Measurements from ENCODE around the gene ZNF28.
"Not testable (repeated sequence)": the region's sequence is repeated elsewhere in the genome, so short reads cannot be mapped to it uniquely, and the experiment has no call there.

DNA sequence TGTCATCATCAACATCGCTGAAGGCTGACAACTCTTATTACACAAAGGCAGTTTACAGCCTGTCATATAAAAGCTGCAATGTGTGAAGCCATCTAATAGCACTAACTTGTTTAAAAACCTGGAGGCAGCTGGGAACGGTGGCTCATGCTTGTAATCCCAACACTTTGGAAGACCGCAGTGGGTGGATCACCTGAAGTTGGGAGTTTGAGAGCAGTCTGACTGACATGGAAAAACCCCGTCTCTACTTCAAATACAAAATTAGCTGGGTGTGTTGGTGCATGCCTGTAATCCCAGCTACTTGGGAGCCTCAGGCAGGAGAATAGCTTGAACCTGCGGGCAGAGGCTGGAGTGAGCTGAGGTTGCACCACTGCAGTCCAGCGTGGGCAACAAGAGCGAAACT lies 8.4 kb upstream of the ZNF28 start:
- TF ChIP-seq STAT3 (IDR thresholded peaks at IDR 0.05; ENCODE audit: low read depth, low read length); CHD2 (IDR thresholded peaks at IDR 0.05; ENCODE audit: borderline replicate concordance, low read depth, low read length); FOS (IDR thresholded peaks at IDR 0.05; ENCODE audit: borderline replicate concordance, extremely low read depth, insufficient read length); NFYA (IDR thresholded peaks at IDR 0.05; ENCODE audit: borderline replicate concordance, low read depth, low read length); POLR2A (IDR thresholded peaks at IDR 0.05; ENCODE audit: low read depth, low read length); BHLHE40 (IDR thresholded peaks at IDR 0.05; ENCODE audit: borderline replicate concordance in 1 of 2, low read depth in 2 of 2, low read length in 1 of 2); BACH1 (IDR thresholded peaks at IDR 0.05; ENCODE audit: borderline replicate concordance); RAD21 (IDR thresholded peaks at IDR 0.05; ENCODE audit: insufficient read depth, low read depth, low read length); RCOR1 (conservative IDR thresholded peaks at IDR 0.05; ENCODE audit: low read depth, low read length); RELA (IDR thresholded peaks at IDR 0.05; ENCODE audit: borderline replicate concordance, partially characterized antibody); SMC3 (IDR thresholded peaks at IDR 0.05; ENCODE audit: borderline replicate concordance, low read length): not testable (repeated sequence)
- TF ChIP-seq, protein P1, sequence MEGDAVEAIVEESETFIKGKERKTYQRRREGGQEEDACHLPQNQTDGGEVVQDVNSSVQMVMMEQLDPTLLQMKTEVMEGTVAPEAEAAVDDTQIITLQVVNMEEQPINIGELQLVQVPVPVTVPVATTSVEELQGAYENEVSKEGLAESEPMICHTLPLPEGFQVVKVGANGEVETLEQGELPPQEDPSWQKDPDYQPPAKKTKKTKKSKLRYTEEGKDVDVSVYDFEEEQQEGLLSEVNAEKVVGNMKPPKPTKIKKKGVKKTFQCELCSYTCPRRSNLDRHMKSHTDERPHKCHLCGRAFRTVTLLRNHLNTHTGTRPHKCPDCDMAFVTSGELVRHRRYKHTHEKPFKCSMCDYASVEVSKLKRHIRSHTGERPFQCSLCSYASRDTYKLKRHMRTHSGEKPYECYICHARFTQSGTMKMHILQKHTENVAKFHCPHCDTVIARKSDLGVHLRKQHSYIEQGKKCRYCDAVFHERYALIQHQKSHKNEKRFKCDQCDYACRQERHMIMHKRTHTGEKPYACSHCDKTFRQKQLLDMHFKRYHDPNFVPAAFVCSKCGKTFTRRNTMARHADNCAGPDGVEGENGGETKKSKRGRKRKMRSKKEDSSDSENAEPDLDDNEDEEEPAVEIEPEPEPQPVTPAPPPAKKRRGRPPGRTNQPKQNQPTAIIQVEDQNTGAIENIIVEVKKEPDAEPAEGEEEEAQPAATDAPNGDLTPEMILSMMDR (IDR thresholded peaks at IDR 0.05 in 2 of 3, conservative IDR thresholded peaks at IDR 0.05 in 1 of 3; ENCODE audit: control insufficient read depth in 2 of 3, extremely low read depth in 1 of 3, insufficient read depth in 1 of 3, low read depth in 3 of 3, low read length in 3 of 3), result not testable (repeated sequence)
- TF ChIP-seq, protein P2, sequence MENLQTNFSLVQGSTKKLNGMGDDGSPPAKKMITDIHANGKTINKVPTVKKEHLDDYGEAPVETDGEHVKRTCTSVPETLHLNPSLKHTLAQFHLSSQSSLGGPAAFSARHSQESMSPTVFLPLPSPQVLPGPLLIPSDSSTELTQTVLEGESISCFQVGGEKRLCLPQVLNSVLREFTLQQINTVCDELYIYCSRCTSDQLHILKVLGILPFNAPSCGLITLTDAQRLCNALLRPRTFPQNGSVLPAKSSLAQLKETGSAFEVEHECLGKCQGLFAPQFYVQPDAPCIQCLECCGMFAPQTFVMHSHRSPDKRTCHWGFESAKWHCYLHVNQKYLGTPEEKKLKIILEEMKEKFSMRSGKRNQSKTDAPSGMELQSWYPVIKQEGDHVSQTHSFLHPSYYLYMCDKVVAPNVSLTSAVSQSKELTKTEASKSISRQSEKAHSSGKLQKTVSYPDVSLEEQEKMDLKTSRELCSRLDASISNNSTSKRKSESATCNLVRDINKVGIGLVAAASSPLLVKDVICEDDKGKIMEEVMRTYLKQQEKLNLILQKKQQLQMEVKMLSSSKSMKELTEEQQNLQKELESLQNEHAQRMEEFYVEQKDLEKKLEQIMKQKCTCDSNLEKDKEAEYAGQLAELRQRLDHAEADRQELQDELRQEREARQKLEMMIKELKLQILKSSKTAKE (IDR thresholded peaks at IDR 0.05; ENCODE audit: low read depth, poor library complexity, severe bottlenecking), result not testable (repeated sequence)
